Heart right ventricle (tissue), 16 donors: ENCODE data around the gene S1PR1. TPM values are rescaled to one million over a fixed set of nuclear protein-coding genes. Genes with fewer than 3 reads are reported as not detected.

ENCODE experiments used
- ATAC-seq, 8 donors: fragments of 200-7000 bp; cut with Tn5 transposase; one replicate each; pipeline ENCODE4 v1.9.1; 2020; ENCODE audit warnings: mild to moderate bottlenecking in 8 of 8, moderate library complexity in 8 of 8, moderate number of reproducible peaks in 1 of 8
- DNase-seq, 2 donors: peaks; one replicate each; pipeline ENCODE4 v3.0.0-alpha.2; 2020
- H3K27ac ChIP-seq, 10 donors: fragments of 200-600 bp; sonication (generic) in 2 of 10; one replicate each; pipeline versions ENCODE4 v1.5.0 to v1.8.0; 2020 to 2022; ENCODE audit warnings: mild to moderate bottlenecking in 3 of 10
- H3K27me3 ChIP-seq, 7 donors: fragments of 200-600 bp; one replicate each; pipeline ENCODE4 v1.8.0; 2021 to 2022; ENCODE audit warnings: mild to moderate bottlenecking in 2 of 7
- H3K36me3 ChIP-seq, 9 donors: fragments of 200-600 bp; sonication (generic) in 1 of 9; one replicate each; pipeline versions ENCODE4 v1.5.0 to v1.8.0; 2020 to 2022; ENCODE audit warnings: mild to moderate bottlenecking in 2 of 9
- H3K4me1 ChIP-seq, 9 donors: fragments of 200-600 bp; sonication (generic) in 1 of 9; one replicate each; pipeline versions ENCODE4 v1.5.0 to v1.8.0; 2020 to 2022; ENCODE audit warnings: mild to moderate bottlenecking in 4 of 9
- H3K4me3 ChIP-seq, 10 donors: fragments of 200-600 bp; sonication (generic) in 2 of 10; one replicate each; pipeline versions ENCODE4 v1.5.0 to v1.8.0; 2020 to 2022; ENCODE audit warnings: mild to moderate bottlenecking in 7 of 10, moderate library complexity in 2 of 10
- H3K9me3 ChIP-seq, 11 donors: fragments of 200-600 bp in 10 of 11; sonication (generic) in 2 of 11; one replicate each; pipeline versions ENCODE4 v1.5.0 to v1.8.0; 2013 to 2022; ENCODE audit warnings: mild to moderate bottlenecking in 2 of 11, control low read depth in 1 of 11, moderate library complexity in 1 of 11
- WGBS, 2 donors: extraction: QIAGEN DNeasy Blood & Tissue Kit; methylation state at CpG; one replicate each; pipeline ENCODE4 v1.1.7; 2013; ENCODE audit warnings: inconsistent platforms in 1 of 2; 5-methylcytosine and 5-hydroxymethylcytosine counted together
- intact Hi-C, 10 donors: fragments of 100-400 bp; cut with DNase I; formaldehyde crosslinking; loops; one replicate each; pipeline versions ENCODE4 v1.11.1 to v1.14.2; 2022
- polyA plus RNA-seq, 2 donors: library from polyadenylated mRNA; stranded (reverse); fragments of 200-250 nt; gene quantifications; one replicate each; pipeline ENCODE4 v1.2.3, GENCODE V29; 2013
- total RNA-seq, 10 donors: library from RNA; stranded (reverse); fragmentation: NEBNext Ultra II Directional in 3 of 10; extraction: Animal tissue kit (Norgen Biotek cat#: 25700) in 3 of 10; gene quantifications; one replicate each; pipeline versions ENCODE4 v1.2.1 to v1.2.4, GENCODE V29; 2021 to 2023
- TF ChIP-seq, protein P1 (sequence below), 9 donors: fragments of 200-600 bp; sonication (generic) in 2 of 9; IDR thresholded peaks; one replicate each; pipeline versions ENCODE4 v1.5.0 to v1.8.0; 2021 to 2022; ENCODE audit warnings: antibody characterized with exemption in 9 of 9, mild to moderate bottlenecking in 5 of 9, moderate library complexity in 1 of 9
- donor health status: Arrhythmogenic right ventricular cardiomyopathy.
- donor health status: ischemic (EF 13 %, LVEDD 7.1; RV severe dilation, severe dysfunction).
- donor health status: healthy with polysubstance abuse.
- donor health status: DM: no; HTN: yes; CAD: no.
- donor health status: DM: no; HTN: no; CAD: no.
- donor health status: ischemic (EF 25% LVEDD 6.9; RV normal size, moderate dysfunction).
- donor health status: ischemic (EF 25% LVEDD 5.7; RV mildly dilated, moderate dysfunction).
- donor health status: healthy.
- donor health status: DM: yes; HTN: yes; CAD: no.
- donor health status: Ischemic cardiomyopathy.
- donor health status: ischemic (EF 35%, LVEDD 5.7; RV mildly dilated, moderate dysfunction).
- donor health status: nonischemic (EF 11% LVEDD 7.7; RV severe dilation, severe dysfunction).
- donor health status: DM: yes; HTN: yes; CAD: no.
- donor health status: PGD.
- donor health status: ischemic (EF 29% LVEDD 5.4; RV normal size, mild dysfunction).
- donor health status: nonischemic (EF 23%, LVEDD 6.1; RV moderate dilation, normal function).

S1PR1 gene
- total and polyA plus RNA-seq, 12 donors: 37.4 to 82.2 (median 53.2) TPM

DNA sequence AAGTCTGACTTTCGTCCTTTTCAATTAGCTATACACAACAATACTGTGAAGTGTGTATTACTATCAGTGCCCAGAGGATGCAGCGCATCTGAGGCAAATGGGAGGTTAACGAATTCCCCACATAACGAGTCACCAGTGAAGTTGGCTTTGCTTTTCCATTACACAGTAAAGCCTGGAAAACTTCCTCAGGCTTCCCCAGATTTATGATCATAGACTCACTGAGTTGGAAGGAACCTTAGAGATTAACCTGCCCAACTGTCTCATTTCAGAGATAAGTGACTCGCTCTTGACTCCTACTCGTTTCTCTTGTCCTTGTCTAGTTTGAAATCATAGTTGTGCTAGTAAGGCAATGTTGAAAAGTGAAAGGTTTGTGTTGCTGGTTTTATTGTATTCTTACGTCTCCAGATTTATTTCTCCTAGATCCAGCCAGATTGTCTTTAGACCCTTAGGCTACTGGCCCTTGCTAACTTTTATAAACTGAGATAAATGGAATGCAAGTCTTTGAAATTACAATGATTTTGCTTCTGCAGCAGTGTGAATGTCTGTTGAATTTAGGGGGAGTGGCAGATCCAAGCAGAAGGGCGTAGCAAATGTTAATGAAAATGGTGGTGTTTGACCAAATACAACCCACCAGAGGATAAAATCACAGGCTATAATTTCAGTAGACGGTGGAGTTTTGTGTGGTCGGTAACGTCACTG lies 17.3 kb downstream of the S1PR1 start:
- WGBS, 2 donors: 79 to 80% methylated on average over 11 of the region's 11 CpGs
- Histone ChIP-seq H3K27me3 (no peaks in the 10 kb centered on the region), H3K36me3 (no peaks in the 10 kb centered on the region), H3K27ac (no peak overlapping the region), H3K9me3 (no peaks in the 10 kb centered on the region), H3K4me1 (peaks cover 0 to 26% (median 0%) of the 10 kb centered on the region in 9 donors), H3K4me3 (no peak overlapping the region)
- TF ChIP-seq, protein P1, sequence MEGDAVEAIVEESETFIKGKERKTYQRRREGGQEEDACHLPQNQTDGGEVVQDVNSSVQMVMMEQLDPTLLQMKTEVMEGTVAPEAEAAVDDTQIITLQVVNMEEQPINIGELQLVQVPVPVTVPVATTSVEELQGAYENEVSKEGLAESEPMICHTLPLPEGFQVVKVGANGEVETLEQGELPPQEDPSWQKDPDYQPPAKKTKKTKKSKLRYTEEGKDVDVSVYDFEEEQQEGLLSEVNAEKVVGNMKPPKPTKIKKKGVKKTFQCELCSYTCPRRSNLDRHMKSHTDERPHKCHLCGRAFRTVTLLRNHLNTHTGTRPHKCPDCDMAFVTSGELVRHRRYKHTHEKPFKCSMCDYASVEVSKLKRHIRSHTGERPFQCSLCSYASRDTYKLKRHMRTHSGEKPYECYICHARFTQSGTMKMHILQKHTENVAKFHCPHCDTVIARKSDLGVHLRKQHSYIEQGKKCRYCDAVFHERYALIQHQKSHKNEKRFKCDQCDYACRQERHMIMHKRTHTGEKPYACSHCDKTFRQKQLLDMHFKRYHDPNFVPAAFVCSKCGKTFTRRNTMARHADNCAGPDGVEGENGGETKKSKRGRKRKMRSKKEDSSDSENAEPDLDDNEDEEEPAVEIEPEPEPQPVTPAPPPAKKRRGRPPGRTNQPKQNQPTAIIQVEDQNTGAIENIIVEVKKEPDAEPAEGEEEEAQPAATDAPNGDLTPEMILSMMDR (IDR thresholded peaks at IDR 0.05): no peak
- intact Hi-C loops: no loop called here
- ATAC-seq: no peak
- DNase-seq: no peak

DNA sequence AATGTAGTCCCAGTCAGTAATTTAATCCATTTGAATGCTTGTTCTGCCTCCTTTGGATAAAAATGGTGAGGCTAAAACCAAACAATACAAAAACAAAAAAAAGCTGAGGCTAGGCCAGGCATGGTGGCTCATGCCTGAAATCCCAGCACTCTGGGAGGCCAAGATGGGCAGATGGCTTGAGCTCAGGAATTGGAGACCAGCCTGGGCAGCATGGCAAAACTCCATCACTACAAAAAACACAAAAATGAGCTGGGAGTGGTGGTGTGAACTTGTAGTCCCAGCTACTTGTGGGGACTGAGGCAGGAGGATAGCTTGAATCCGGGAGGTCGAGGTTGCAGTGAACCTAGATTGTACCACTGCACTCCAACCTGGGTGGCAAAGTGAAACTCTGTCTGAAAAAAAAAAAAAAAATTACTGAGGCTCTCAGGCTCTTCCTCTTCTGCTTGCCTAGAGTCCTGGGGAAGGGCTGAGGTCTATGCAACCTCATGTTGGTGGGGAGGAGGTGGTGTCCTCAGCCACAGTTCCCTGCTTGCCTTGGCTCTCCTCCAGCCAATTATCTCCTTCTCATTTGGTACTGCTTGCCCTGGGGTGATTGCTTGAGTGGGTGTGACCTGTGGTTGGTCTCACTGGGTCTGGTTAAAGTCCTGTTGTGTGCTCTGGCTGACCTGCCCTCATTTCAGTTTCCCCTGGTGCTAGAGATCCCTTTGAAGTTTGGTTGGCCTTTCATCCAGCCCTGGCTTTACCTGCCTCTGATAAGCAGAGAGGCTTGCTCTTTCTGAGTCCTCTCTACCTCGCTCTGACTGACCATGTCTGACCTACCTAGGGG lies 20.9 kb downstream of the S1PR1 start:
- ATAC-seq: peak; percentile 19 to 66 (median 43)
- intact Hi-C loops: no loop called here
- DNase-seq: no peak
- TF ChIP-seq, protein P1 (IDR thresholded peaks at IDR 0.05): no peak
- Histone ChIP-seq H3K9me3 (no peaks in the 10 kb centered on the region), H3K4me1 (peaks cover 0 to 62% (median 14%) of the 10 kb centered on the region in 9 donors), H3K36me3 (no peaks in the 10 kb centered on the region), H3K4me3 (no peak overlapping the region), H3K27me3 (no peaks in the 10 kb centered on the region), H3K27ac (peak overlapping the region in 1 of 10 donors; percentile 76)
- 84 to 93% methylated on average over 3 of the region's 3 CpGs for WGBS, 2 donors

DNA sequence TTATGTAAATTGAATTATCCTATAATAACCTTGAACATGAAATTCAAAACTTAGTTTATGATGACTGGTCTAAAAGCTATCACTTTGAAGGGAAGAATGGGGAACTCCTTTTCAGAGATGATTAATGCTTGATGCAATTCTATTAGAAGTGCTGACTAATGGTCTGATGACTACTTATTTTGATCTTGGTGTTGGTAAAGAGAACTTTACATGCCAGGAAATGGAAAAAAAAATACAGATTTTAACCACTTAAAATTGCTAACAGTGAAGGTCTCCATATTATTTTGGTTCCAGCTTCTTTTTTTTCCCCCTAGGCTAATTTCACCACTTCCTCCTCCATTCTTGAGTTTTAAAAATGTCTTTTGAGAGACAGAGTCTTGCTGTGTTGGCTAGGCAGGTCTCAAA lies 22.9 kb downstream of the S1PR1 start:
- Histone ChIP-seq H3K36me3 (no peaks in the 10 kb centered on the region), H3K27me3 (no peaks in the 10 kb centered on the region), H3K4me1 (peaks cover 0 to 78% (median 33%) of the 10 kb centered on the region in 9 donors), H3K9me3 (no peaks in the 10 kb centered on the region), H3K27ac (peak overlapping the region in 1 of 10 donors; percentile 76), H3K4me3 (no peak overlapping the region)
- no peak for DNase-seq
- intact Hi-C loops: no loop called here
- ATAC-seq: peak in 3 of 8 donors; percentile 21 to 47 (median 34)
- TF ChIP-seq, protein P1 (IDR thresholded peaks at IDR 0.05): no peak

DNA sequence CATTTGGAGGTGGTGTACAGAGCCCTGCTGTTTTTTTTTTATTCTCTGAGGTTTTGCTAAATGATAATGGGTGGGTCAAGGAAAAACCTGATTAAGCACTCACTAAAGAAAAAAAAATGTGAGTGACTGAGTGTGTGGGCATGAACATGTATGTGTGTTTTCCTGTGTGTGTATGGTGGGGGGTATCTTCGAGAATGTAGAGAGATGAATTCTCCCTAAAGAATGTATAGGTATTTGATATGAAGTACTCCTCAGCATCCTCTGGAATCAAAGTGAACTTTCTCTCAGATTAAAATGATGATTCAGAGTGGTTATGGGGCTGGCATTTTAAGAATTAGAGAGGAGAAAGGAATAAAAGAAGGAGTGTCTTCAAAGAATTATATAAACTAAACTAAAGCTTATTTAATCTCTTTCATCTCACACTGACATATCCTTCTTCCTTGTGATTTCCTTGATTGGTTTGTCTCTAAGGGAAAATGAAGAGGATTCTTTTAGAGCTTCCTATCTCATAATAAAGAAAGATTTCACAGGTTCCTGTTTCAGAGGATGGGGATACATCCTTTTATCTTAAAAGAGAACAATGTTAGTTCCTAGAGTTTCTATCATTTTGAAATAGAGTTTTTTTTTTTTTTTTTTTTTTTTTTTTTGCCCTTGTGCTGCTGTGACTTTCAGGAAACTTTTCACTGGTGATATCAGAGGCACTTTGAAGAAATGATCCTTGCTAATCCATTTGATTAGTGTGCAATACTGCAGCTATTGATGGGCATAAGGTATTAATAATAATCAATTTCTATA lies 23.9 kb downstream of the S1PR1 start:
- TF ChIP-seq, protein P1 (IDR thresholded peaks at IDR 0.05): no peak
- intact Hi-C loops: no loop called here
- no peaks in the 10 kb centered on the region for H3K9me3 ChIP-seq
- H3K36me3 ChIP-seq: no peaks in the 10 kb centered on the region
- H3K4me3 ChIP-seq: no peak overlapping the region
- H3K27ac ChIP-seq: peak overlapping the region in 4 of 10 donors; percentile 64 to 76 (median 70)
- DNase-seq (no peak), ATAC-seq (no peak)
- H3K4me1 ChIP-seq: peaks cover 0 to 88% (median 40%) of the 10 kb centered on the region in 9 donors
- 58 to 68% methylated on average over 1 of the region's 1 CpG for WGBS, 2 donors
- H3K27me3 ChIP-seq: no peaks in the 10 kb centered on the region
